DOHH2 (cell line): ENCODE results near the gene PLEKHG4.

ENCODE experiments used
- EZH2phosphoT487 ChIP-seq: fragments of 200-600 bp; sonication (generic); IDR thresholded peaks from 2 replicates; pipeline ENCODE4 v1.6.1; 2017; ENCODE audit warnings: borderline replicate concordance, mild to moderate bottlenecking, antibody characterized with exemption, low read length, moderate library complexity, mixed read lengths
- TF ChIP-seq, protein P1 (sequence below): fragments of 200-600 bp; sonication (generic); IDR thresholded peaks from one replicate; pipeline ENCODE4 v1.5.1; 2014; ENCODE audit warnings: antibody characterized with exemption, mild to moderate bottlenecking, low read depth, low read length; ENCODE audit not compliant: poor library complexity, severe bottlenecking

DNA sequence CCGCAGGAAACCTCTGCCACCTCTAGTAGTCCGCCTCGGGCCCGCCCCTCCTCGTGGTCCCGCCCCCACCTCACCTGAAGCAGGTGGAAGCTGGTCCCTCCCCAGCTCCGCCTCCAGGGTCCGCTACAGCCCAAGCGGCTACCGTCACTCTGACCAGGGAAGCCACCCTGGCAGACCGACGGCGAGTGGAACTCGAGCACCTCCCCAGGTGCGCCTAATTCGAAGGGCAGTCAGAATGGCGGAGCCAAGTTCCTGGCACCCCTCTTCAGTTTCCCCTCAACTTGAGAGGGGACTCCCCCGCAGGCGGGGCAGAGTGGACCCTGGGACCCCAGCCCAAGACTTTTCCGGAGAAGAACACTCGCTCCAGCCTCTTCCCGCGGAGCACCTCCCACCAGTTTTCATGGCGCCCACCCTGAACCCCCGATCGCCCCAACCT, 32.6 kb upstream of the PLEKHG4 start:
- TF ChIP-seq, protein P1, sequence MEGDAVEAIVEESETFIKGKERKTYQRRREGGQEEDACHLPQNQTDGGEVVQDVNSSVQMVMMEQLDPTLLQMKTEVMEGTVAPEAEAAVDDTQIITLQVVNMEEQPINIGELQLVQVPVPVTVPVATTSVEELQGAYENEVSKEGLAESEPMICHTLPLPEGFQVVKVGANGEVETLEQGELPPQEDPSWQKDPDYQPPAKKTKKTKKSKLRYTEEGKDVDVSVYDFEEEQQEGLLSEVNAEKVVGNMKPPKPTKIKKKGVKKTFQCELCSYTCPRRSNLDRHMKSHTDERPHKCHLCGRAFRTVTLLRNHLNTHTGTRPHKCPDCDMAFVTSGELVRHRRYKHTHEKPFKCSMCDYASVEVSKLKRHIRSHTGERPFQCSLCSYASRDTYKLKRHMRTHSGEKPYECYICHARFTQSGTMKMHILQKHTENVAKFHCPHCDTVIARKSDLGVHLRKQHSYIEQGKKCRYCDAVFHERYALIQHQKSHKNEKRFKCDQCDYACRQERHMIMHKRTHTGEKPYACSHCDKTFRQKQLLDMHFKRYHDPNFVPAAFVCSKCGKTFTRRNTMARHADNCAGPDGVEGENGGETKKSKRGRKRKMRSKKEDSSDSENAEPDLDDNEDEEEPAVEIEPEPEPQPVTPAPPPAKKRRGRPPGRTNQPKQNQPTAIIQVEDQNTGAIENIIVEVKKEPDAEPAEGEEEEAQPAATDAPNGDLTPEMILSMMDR = no peak
- TF ChIP-seq EZH2phosphoT487 = no peak
